Stimulated activated CD8-positive, alpha-beta memory T cell treated with anti-CD3 and anti-CD28 coated beads, Interleukin-4, amount 100 ng/mL, for 24 hours (primary cell): ENCODE measurements around the gene ATG16L1.
A peak's percentile ranks its signal among the peaks of the same experiment; 100 is the strongest.
"Not testable (repeated sequence)": the region's sequence is repeated elsewhere in the genome, so short reads cannot be mapped to it uniquely, and the experiment has no call there.

ENCODE experiments used
- DNase-seq: peaks from one replicate; pipeline ENCODE4 v3.0.0-alpha.2; 2020; ENCODE audit warnings: low read depth

ATG16L1 gene

GRCh38 chr2:233331536-233331935 lies 80.1 kb downstream of the ATG16L1 start:
- DNase-seq: peak; percentile 49

DNA sequence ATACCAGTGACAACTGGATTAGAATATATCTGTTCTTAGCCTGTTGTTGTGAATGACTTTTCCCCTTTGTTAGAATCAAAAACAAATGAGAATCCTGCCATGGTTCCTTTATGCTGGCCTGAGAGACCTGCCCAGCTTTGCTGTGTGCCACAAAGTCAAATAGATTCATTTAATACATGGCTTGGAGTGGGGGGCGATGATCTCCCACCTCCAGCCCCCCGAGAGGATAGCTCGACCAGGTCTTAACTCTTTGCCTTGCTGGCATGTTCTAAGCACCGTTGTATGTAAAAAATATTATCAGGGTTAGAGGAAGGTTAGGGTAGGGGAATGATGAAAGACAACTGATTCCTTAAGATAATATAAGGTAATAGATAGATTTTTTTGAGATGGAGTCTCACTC lies 80.7 kb downstream of the ATG16L1 start:
- no peak for DNase-seq

GRCh38 chr2:233334915-233335314 lies 83.4 kb downstream of the ATG16L1 start:
- no peak for DNase-seq

- DNase-seq: not testable (repeated sequence)
Observed at GRCh38 chr2:233336091-233336490, 84.6 kb downstream of the ATG16L1 start.

GRCh38 chr2:233336541-233336940 lies 85.1 kb downstream of the ATG16L1 start:
- DNase-seq: no peak

GRCh38 chr2:233338046-233338445 lies 86.6 kb downstream of the ATG16L1 start:
- DNase-seq: no peak

- DNase-seq: no peak
Observed at GRCh38 chr2:233338812-233339368, 87.4 kb downstream of the ATG16L1 start.

GRCh38 chr2:233339427-233339826 lies 88.0 kb downstream of the ATG16L1 start:
- no peak for DNase-seq

- no peak for DNase-seq
Observed at GRCh38 chr2:233341296-233341695, 89.8 kb downstream of the ATG16L1 start.

GRCh38 chr2:233342301-233342700 lies 90.8 kb downstream of the ATG16L1 start:
- DNase-seq: no peak

GRCh38 chr2:233343171-233343705 lies 91.8 kb downstream of the ATG16L1 start:
- DNase-seq: no peak
